ENCODE results near the gene ANKRD34A. TPM values are rescaled to one million over a fixed set of nuclear protein-coding genes. Genes with fewer than 3 reads are reported as not detected.

Gene ANKRD34A
- total and polyA plus RNA-seq, 2 of the 13 experiments (the other 11 are each of a cell fraction or from before 2014, with no cell fraction given), result 0.05 to 0.07 TPM

- TF ChIP-seq CTCF (CRISPR knock-in tag; IDR thresholded peaks at IDR 0.05) (peak; percentile 22), ZNF747 (CRISPR knock-in tag; IDR thresholded peaks at IDR 0.05; ENCODE audit: borderline replicate concordance) (0 out of 2 replicates have a peak, but pooled peaks have one; percentile 12), ZNF7 (CRISPR knock-in tag; IDR thresholded peaks at IDR 0.05) (no peak), ZNF761 (CRISPR knock-in tag; conservative IDR thresholded peaks at IDR 0.05) (no peak), ZNF589 (CRISPR knock-in tag; conservative IDR thresholded peaks at IDR 0.05) (no peak), SOX13 (IDR thresholded peaks at IDR 0.05) (no peak), SOX13 (CRISPR knock-in tag; conservative IDR thresholded peaks at IDR 0.05 in 1 of 2, IDR thresholded peaks at IDR 0.05 in 1 of 2) (no peak), SNAPC4 (CRISPR knock-in tag; IDR thresholded peaks at IDR 0.05) (0 out of 2 replicates have a peak, but pooled peaks have one; percentile 18), SCMH1 (CRISPR knock-in tag; IDR thresholded peaks at IDR 0.05; ENCODE audit: borderline replicate concordance) (no peak), ZNF335 (CRISPR knock-in tag; IDR thresholded peaks at IDR 0.05) (peak; percentile 18; the same call in 1 of the 2 replicates), TEF (CRISPR knock-in tag; IDR thresholded peaks at IDR 0.05) (no peak), MAX (IDR thresholded peaks at IDR 0.05) (peak; percentile 44; the same call in 1 of the 2 replicates), ZBTB46 (CRISPR knock-in tag; IDR thresholded peaks at IDR 0.05; ENCODE audit: borderline replicate concordance) (no peak), EZH2 (conservative IDR thresholded peaks at IDR 0.05; ENCODE audit: low read depth, low read length) (no peak), RFXAP (CRISPR knock-in tag; IDR thresholded peaks at IDR 0.05; ENCODE audit: borderline replicate concordance) (0 out of 2 replicates have a peak, but pooled peaks have one; percentile 9), ZSCAN5A (CRISPR knock-in tag; IDR thresholded peaks at IDR 0.05; ENCODE audit: borderline replicate concordance) (0 out of 2 replicates have a peak, but pooled peaks have one; percentile 27), YEATS2 (CRISPR knock-in tag; IDR thresholded peaks at IDR 0.05; ENCODE audit: borderline replicate concordance) (peak; percentile 68; the same call in 1 of the 2 replicates)
Observed at GRCh38 chr1:145964328-145965118, at the start of gene ANKRD34A, which contains the start of gene POLR3GL (continued).
